NCI-H1436 treated with DMSO at 0.1 percent for 48 hours (cell line): ENCODE data around the gene ROBO2.

Experiments
- DNase-seq: peaks from one replicate; lab custom pipeline; 2025; lab: John Stamatoyannopoulos, UW

The ROBO2 gene

GRCh38 chr3:77052733-77053670, 13.1 kb downstream of the ROBO2 start:
- no peak for DNase-seq

GRCh38 chr3:77053795-77054194, 13.9 kb downstream of the ROBO2 start:
- DNase-seq, result no peak

DNA sequence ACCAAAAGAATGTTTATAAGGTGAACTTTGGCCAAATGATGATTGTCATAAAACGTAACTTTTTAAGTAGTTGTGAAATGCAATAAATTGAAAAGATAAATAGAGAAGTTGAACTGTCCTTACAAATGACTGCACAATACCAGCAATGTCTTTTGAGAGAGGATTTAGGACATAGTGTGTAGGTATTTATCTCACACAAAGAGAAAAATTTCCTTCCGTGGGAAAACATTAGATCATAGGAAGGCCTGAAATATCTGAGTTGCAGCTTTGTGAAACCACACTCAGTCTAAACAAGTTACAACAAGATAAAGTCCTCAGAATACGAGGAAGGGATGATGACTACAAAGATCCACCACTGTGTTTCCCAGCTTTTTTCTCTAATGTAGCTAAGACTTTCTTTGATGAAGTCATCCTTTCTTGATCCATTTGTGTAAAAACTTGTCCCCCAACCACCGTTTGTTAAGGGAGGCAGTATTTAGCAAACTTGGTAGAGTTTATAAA, 16.0 kb downstream of the ROBO2 start:
- no peak for DNase-seq

DNA sequence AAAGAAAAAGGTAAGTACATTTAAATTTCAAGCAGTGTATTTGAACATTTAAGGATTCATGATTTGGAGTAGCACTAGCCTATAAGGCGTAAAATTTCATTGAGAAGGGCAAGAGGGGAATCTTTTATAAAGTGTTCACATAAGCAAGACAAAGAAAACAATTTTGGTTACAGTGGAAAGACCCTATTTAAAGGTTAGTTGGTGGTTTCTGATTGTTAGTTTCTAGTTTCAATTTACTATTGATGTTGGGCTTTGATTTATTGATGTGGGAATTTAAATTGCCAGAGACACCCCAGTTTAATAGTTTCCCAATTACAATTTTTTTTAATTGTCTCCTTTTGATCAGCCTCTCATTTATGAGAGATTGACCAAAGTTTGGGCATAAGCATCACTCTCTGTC, 19.5 kb downstream of the ROBO2 start:
- no peak for DNase-seq

DNA sequence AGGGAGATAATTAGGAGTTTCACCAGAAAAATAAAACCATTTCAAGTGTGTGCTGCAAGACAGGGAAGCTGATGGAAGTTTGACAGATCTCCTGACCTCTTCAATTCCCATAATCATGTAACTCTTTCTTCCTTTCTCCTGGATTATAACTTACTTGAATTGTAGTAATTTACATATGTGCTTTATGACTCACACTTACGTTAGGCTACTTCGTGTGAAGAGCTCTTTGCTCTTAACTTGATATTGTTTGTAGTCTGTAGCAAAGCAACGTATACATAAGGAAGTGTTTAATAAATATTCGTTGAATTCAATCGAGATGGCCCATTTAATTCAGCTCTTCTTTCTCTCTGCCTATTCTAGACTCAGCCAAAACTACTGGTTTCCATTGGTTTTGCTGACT, 23.5 kb downstream of the ROBO2 start:
- no peak for DNase-seq

DNA sequence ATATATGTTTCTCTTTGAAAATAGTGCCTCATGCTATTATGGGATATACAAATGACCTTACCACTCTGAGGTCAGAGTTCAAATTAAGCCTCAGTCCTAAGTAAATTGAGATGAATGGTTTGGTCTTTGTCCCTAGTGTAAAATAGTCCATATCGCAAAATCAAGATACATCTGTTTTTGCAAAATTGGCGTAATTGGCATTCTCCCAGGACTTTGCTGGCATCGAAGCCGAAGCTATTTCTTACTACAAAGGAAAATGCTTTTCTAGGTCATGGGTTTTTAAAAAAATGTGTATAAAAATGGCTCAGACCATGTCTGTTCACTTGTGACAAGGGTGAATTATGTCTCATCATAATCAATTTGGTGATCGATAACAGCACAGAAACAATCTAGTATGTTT, 25.9 kb downstream of the ROBO2 start:
- no peak for DNase-seq

DNA sequence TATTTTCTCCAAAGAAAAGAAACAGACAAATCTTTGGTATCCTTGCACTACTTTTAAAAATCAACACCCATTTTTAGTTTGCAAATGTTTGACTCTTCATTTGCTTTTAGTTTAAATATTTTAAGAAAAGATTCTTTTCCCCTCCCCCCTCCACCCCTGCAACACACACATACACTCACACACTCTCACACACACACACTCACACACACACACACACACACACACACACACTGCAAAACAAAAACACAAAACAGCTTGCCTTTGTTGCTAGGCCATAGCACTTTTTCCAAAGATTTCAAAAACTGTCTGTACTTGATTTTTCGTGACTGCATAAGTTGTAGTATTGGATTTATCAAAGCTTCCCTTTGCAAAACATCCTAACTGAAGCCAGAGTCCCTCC, 26.9 kb downstream of the ROBO2 start:
- DNase-seq, result no peak

GRCh38 chr3:77068808-77069207, 28.9 kb downstream of the ROBO2 start:
- no peak for DNase-seq

- no peak for DNase-seq
Measured at GRCh38 chr3:77071364-77071763, 31.5 kb downstream of the ROBO2 start.

DNA sequence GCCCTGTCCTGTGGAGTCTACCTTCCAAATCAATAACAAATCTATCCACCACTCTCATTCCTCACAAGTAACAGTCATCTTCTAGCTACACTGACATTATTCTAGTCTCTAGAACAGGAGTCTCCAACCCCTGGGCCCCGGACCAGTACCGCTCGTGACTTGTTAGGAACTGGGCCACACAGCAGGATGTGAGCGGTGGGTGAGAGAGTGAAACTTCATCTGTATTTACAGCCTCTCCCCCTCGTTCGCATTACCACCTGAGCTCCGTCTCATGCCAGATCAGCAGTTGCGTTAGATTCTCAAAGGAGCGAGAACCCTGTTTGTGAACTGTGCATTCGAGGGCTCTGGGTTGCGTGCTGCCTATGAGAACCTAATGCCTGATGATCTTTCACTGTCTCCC, 31.9 kb downstream of the ROBO2 start:
- DNase-seq, result no peak

DNA sequence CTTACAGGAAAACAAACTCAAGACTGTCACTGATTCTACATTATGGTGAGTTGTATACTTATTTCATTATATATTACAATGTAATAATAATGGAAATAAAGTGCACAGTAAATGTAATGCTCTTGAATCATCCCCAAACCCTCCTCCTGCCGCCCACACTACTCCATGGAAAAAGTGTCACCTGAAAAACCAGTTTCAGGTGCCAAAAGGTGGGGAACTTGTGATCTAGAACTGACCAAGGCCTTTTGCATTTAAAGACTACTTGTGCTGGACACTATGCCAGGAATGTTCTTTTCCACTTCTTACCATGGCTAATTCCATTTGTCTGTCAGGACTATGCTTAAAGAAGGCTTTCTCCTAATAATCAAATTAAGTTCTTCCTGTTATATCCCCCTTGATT, 32.3 kb downstream of the ROBO2 start:
- DNase-seq, result no peak

- no peak for DNase-seq
Measured at GRCh38 chr3:77078279-77078678, 38.4 kb downstream of the ROBO2 start.

GRCh38 chr3:77079988-77080610, 40.2 kb downstream of the ROBO2 start:
- DNase-seq, result no peak

GRCh38 chr3:77081240-77081661, 41.4 kb downstream of the ROBO2 start:
- no peak for DNase-seq

- no peak for DNase-seq
Measured at GRCh38 chr3:77084511-77084910, 44.6 kb downstream of the ROBO2 start.

DNA sequence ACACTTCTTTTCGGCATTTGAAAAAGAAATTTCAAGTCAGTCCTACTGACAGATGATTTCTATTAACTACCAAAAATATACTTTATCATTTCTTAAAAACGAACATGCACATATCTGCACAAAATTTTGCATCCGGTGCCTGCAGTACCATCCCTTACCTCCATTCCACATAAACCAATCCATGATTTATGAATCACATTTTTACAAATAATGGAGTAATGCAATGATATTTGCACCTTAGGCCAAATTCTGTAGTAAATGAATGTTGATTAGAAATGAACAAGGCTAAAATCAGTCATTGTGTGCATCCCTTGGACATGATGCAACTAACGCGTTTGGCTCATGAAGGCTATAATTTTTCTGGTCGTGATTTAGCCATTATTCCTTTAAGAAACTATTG, 46.5 kb downstream of the ROBO2 start:
- no peak for DNase-seq

DNA sequence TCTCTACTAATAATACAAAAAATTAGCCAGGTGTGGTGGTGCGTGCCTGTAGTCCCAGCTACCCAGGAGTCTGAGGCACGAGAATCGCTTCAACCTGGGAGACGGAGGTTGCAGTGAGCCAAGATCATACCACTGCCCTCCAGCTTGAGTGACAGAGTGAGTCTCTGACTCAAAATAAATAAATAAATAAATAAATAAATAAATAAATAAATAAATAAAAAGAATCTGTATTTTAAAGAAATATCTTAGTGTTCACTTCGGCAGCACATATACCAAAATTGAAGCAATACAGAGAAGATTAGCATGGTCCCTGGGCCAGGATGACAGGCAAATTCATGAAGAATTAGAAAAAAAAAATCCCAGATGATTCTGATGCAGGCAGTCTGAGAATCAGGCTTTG, 51.9 kb downstream of the ROBO2 start:
- DNase-seq, result no peak

DNA sequence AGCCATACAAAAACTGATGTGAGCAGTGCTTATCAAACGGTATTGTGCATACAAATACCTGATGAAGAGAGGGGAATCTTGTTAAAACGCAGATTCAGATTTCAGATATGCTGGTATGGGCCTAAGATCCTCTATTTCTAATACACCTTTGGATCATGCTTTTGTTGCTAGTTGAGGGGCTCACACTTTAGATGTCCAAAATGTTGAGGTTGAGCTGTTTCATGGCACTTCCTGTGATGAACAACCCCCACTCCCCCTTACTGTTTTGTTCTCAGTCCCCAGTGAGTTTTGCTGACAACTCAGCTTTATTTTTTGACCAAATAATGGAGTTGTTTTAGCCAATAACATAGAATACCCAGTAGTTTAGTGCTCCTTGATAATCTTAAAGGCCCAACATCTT, 53.2 kb downstream of the ROBO2 start:
- DNase-seq, result no peak

DNA sequence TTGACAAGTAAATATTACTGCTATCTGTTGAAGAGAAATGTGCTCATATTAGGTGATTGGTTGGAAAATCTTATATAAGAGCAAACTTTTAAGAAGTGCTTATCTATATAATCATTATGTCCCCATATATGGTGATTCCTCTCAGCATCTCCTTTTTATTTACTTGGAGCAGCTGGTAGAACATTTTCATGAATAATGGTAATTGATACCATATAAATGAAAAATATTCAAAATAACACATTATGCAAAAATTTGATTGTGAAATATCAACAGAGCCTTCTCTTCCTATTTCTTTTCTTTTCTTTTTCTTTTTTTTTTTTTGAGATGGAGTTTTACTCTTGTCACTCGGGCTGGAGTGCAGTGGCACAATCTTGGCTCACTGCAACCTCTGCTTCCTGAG, 56.2 kb downstream of the ROBO2 start:
- DNase-seq, result no peak

GRCh38 chr3:77096966-77097890, 57.3 kb downstream of the ROBO2 start:
- DNase-seq, result no peak

GRCh38 chr3:77102951-77103769, 63.3 kb downstream of the ROBO2 start:
- no peak for DNase-seq
